Cardiac muscle cell (in vitro differentiated cells and primary cell): ENCODE results near the gene MOBP. TPM values are rescaled to one million over a fixed set of nuclear protein-coding genes. Genes with fewer than 3 reads are reported as not detected.
"Not testable (repeated sequence)": the region's sequence is repeated elsewhere in the genome, so short reads cannot be mapped to it uniquely, and the experiment has no call there.

Experiments used
- DNase-seq, 2 donors: peaks; one replicate each; pipeline versions ENCODE4 v3.0.0 to v3.0.0-alpha.2; 2010 to 2017; ENCODE audit warnings: low read depth in 1 of 2, low spot score in 1 of 2
- H3K27ac ChIP-seq: fragments of 200-600 bp; sonication (generic); 2 replicates; pipeline ENCODE4 v1.5.1; 2016
- H3K27me3 ChIP-seq: fragments of 200-600 bp; sonication (generic); 2 replicates; pipeline ENCODE4 v1.6.0; 2016; ENCODE audit warnings: control low read depth
- H3K36me3 ChIP-seq: fragments of 200-600 bp; sonication (generic); 2 replicates; pipeline ENCODE4 v1.5.1; 2016; ENCODE audit warnings: control low read depth
- H3K4me1 ChIP-seq: fragments of 200-600 bp; sonication (generic); 2 replicates; pipeline ENCODE4 v1.8.1; 2017; ENCODE audit warnings: low read depth, mild to moderate bottlenecking, mixed run types
- H3K4me3 ChIP-seq: fragments of 200-600 bp; sonication (generic); 2 replicates; pipeline ENCODE4 v1.5.1; 2016; ENCODE audit warnings: mild to moderate bottlenecking
- H3K9me3 ChIP-seq: fragments of 200-600 bp; sonication (generic); 2 replicates; pipeline ENCODE4 v1.5.1; 2017; ENCODE audit warnings: low read depth, mild to moderate bottlenecking, control low read depth
- polyA plus RNA-seq: library from polyadenylated mRNA; unstranded; fragments of >200 nt; fragmentation: Nextera tagmentation; extraction: Ambion mirVana; gene quantifications from 2 replicates; pipeline ENCODE4 v1.2.1, GENCODE V29; 2016
- total RNA-seq: library from RNA; depleted of rRNA; stranded (reverse); fragments of >200 nt; gene quantifications from 2 replicates; pipeline ENCODE4 v1.2.3, GENCODE V29; 2016
- TF ChIP-seq, protein P1 (sequence below): IDR thresholded peaks from 2 replicates; pipeline ENCODE4 v1.5.1; 2012; ENCODE audit warnings: low read depth, mild to moderate bottlenecking, low read length

Gene MOBP
- total RNA-seq: not detected in 2 replicates
- not detected in 2 replicates for polyA plus RNA-seq

DNA sequence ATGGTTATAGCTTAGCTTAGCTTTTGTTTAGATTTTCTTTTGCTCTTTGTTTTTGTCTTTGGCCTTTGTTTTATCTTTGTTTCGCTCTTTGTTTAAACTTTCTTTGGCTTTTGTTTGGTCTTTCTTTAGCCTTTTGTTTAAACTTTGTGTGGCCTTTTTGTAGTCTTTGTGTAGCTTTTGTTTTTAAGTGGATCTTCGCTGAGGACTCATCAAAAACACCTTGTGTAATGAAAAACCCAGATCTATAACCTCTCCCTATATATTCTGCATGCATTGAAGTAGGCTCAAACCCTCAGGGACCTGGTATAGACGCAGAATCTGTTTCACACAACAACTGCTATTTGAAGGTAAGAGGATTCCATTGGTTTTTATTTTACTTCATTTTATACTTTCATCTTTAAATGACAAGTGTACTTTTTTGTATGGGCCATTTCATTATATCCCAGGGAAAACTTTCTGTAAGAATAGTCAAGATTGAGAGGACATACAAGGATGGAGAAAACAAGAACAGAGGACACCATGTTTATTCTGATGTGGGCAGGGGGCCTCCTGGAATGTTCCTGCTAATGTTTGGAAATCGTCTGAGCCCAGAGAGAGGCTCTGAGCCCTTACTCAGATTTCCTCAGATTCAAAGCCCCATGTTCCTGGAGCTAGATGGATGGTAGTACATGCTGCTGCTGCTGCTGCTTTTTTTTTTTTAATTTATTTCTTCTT is at the start of gene MOBP:
Gene MOBP, plus strand, starts transcription at position 287 of the 714 bp plus-strand sequence. CDS start 34,390 bp downstream, outside the sequence.
- TF ChIP-seq, protein P1, sequence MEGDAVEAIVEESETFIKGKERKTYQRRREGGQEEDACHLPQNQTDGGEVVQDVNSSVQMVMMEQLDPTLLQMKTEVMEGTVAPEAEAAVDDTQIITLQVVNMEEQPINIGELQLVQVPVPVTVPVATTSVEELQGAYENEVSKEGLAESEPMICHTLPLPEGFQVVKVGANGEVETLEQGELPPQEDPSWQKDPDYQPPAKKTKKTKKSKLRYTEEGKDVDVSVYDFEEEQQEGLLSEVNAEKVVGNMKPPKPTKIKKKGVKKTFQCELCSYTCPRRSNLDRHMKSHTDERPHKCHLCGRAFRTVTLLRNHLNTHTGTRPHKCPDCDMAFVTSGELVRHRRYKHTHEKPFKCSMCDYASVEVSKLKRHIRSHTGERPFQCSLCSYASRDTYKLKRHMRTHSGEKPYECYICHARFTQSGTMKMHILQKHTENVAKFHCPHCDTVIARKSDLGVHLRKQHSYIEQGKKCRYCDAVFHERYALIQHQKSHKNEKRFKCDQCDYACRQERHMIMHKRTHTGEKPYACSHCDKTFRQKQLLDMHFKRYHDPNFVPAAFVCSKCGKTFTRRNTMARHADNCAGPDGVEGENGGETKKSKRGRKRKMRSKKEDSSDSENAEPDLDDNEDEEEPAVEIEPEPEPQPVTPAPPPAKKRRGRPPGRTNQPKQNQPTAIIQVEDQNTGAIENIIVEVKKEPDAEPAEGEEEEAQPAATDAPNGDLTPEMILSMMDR: no peak
- Histone ChIP-seq H3K4me1 (no peaks in the 10 kb centered on the region), H3K27ac (no peak within 1 kb of the TSS), H3K36me3 (no peaks in the 10 kb centered on the region), H3K4me3 (no peak within 1 kb of the TSS), H3K9me3 (no peaks in the 10 kb centered on the region), H3K27me3 (no peaks in the 10 kb centered on the region)
- DNase-seq: no peak

- not testable (repeated sequence) for H3K4me3 ChIP-seq, H3K9me3 ChIP-seq, H3K4me1 ChIP-seq, H3K27ac ChIP-seq, H3K36me3 ChIP-seq, H3K27me3 ChIP-seq, DNase-seq
These were observed 48.8 kb upstream of the MOBP start for GRCh38 chr3:39418556-39419225.

- H3K27ac ChIP-seq: no peak overlapping the region
- H3K36me3 ChIP-seq: no peaks in the 10 kb centered on the region
- no peak overlapping the region for H3K4me3 ChIP-seq
- TF ChIP-seq, protein P1: no peak
- H3K27me3 ChIP-seq: no peaks in the 10 kb centered on the region
- no peaks in the 10 kb centered on the region for H3K9me3 ChIP-seq
- H3K4me1 ChIP-seq: no peaks in the 10 kb centered on the region
- no peak for DNase-seq
These were observed 47.7 kb upstream of the MOBP start for GRCh38 chr3:39419742-39420315.

DNA sequence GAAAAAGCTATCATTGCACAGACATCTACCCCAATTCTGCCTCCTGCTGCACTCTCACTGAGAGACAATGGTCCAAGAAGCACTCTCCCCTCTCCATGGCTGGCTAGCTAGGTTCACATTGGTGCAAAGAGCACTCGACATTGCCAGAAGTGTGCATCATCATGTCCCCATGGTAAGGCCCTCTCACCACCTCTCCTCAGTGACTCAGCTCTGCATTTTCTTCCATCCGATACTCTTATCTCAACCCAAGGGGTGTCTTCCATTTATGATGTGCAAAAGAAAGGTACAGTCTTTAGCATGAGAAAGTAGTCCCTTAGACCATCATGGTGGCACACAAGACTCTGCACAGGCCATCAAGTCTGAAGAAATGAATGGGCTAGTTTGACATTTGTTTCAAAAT is 46.9 kb upstream of the MOBP start:
- Histone ChIP-seq H3K9me3 (no peaks in the 10 kb centered on the region), H3K4me3 (no peak overlapping the region), H3K36me3 (no peaks in the 10 kb centered on the region), H3K27ac (no peak overlapping the region), H3K4me1 (no peaks in the 10 kb centered on the region), H3K27me3 (no peaks in the 10 kb centered on the region)
- TF ChIP-seq, protein P1: no peak
- DNase-seq: no peak

DNA sequence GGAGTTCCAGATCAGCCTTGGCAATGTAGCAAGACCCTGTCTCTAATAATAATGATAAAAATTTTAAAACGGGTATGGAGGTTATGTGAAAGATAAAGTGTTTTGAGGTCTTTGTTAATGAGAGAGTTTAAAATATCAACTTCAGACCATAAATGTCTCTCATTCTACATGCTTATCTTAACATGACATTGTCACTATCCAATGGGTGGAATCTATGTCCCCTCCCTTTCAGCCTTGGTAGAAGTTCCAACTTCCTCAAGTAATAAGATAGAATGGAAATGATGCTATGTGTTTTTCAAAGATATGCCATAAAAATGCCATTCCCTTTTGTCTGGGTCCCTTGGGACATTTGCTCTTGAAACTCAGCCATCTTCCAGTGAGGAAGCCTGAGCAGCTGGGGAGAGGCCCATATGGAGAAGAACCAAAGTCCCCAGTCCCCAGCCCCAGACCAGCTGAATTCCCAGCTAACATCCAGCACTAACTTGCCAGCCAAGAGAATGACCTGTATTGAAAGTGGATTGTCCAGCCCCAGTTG is 44.0 kb upstream of the MOBP start:
- Histone ChIP-seq H3K36me3 (no peaks in the 10 kb centered on the region), H3K27ac (no peak overlapping the region), H3K4me1 (no peaks in the 10 kb centered on the region), H3K27me3 (no peaks in the 10 kb centered on the region), H3K9me3 (no peaks in the 10 kb centered on the region), H3K4me3 (no peak overlapping the region)
- TF ChIP-seq, protein P1: no peak
- no peak for DNase-seq

GRCh38 chr3:39426312-39426711 is 41.2 kb upstream of the MOBP start:
- no peak overlapping the region for H3K4me3 ChIP-seq
- TF ChIP-seq, protein P1: no peak
- no peaks in the 10 kb centered on the region for H3K36me3 ChIP-seq
- no peaks in the 10 kb centered on the region for H3K9me3 ChIP-seq
- no peaks in the 10 kb centered on the region for H3K27me3 ChIP-seq
- no peak for DNase-seq
- H3K4me1 ChIP-seq: no peaks in the 10 kb centered on the region
- no peak overlapping the region for H3K27ac ChIP-seq
